ENCODE data around the gene ST3GAL6.

GRCh38 chr3:98746882-98747281 lies 16.3 kb upstream of the ST3GAL6 start:
- TF ChIP-seq POLR2A (IDR thresholded peaks at IDR 0.05) = no peak
- no peak for TF ChIP-seq CTCF (IDR thresholded peaks at IDR 0.05)

Measured in Peyer's patch (tissue), 4 donors.